CD14-positive monocyte (primary cell): ENCODE results near the gene CACTIN. TPM values are rescaled to one million over a fixed set of nuclear protein-coding genes. Genes with fewer than 3 reads are reported as not detected.
A peak's percentile ranks its signal among the peaks of the same experiment; 100 is the strongest.

Source experiments
- DNase-seq, 3 donors: peaks; one replicate each; pipeline ENCODE4 v3.0.0-alpha.2; 2011 to 2022
- H2AFZ ChIP-seq: 2 replicates; pipeline ENCODE4 v1.6.0; 2012; ENCODE audit warnings: mild to moderate bottlenecking, low read depth, low read length, inconsistent platforms; ENCODE audit not compliant: insufficient read depth, poor library complexity, severe bottlenecking
- H3K27ac ChIP-seq, 2 donors: 1 replicate in 1 of 2; 2 replicates in 1 of 2; pipeline ENCODE4 v1.5.1; 2012 to 2013; ENCODE audit warnings: low read length in 2 of 2, control low read depth in 1 of 2, inconsistent platforms in 1 of 2, low read depth in 1 of 2, mild to moderate bottlenecking in 1 of 2
- H3K27me3 ChIP-seq, 2 donors: one replicate each; pipeline versions ENCODE4 v1.6.0 to v1.6.1; 2011 to 2013; ENCODE audit warnings: low read length in 2 of 2; ENCODE audit not compliant: control insufficient read depth in 2 of 2, insufficient read depth in 2 of 2
- H3K36me3 ChIP-seq, 2 donors: replicated peaks in 1 of 2; 1 replicate in 1 of 2; 2 replicates in 1 of 2; pipeline versions ENCODE4 v1.5.1 to v1.6.1; 2012 to 2013; ENCODE audit warnings: low read length in 2 of 2, control low read depth in 1 of 2, inconsistent platforms in 1 of 2, mild to moderate bottlenecking in 1 of 2; ENCODE audit not compliant: insufficient read depth in 2 of 2, control insufficient read depth in 1 of 2
- H3K4me1 ChIP-seq, 2 donors: 1 replicate in 1 of 2; 2 replicates in 1 of 2; pipeline versions ENCODE4 v1.5.1 to v1.6.1; 2012 to 2013; ENCODE audit warnings: low read length in 2 of 2, control low read depth in 1 of 2, inconsistent platforms in 1 of 2, mild to moderate bottlenecking in 1 of 2, moderate library complexity in 1 of 2; ENCODE audit not compliant: insufficient read depth in 2 of 2, control insufficient read depth in 1 of 2
- H3K4me2 ChIP-seq: replicated peaks from 2 replicates; pipeline ENCODE3; 2012; ENCODE audit warnings: low read length, moderate library complexity, mild to moderate bottlenecking; ENCODE audit not compliant: poor library complexity, severe bottlenecking; ENCODE audit errors: extremely low read depth
- H3K4me3 ChIP-seq, 3 experiments: fragments of 200-600 bp in 1 of 3; sonication (generic) in 1 of 3; replicated peaks in 1 of 3; 1 replicate in 2 of 3; 2 replicates in 1 of 3; pipeline ENCODE4 v1.5.1; 2011 to 2013; ENCODE audit warnings: low read length in 3 of 3, mild to moderate bottlenecking in 3 of 3, control low read depth in 2 of 3, low read depth in 2 of 3, inconsistent platforms in 1 of 3, moderate library complexity in 1 of 3
- H3K79me2 ChIP-seq: 2 replicates; pipeline ENCODE4 v1.6.0; 2012; ENCODE audit warnings: mild to moderate bottlenecking, control low read depth, inconsistent platforms, low read length, moderate library complexity; ENCODE audit not compliant: insufficient read depth
- H3K9ac ChIP-seq: 2 replicates; pipeline ENCODE4 v1.6.0; 2017; ENCODE audit warnings: low read length, mild to moderate bottlenecking; ENCODE audit not compliant: insufficient read depth, poor library complexity, severe bottlenecking
- H3K9me3 ChIP-seq, 2 donors: replicated peaks in 1 of 2; 1 replicate in 1 of 2; 2 replicates in 1 of 2; pipeline versions ENCODE4 v1.5.1 to v1.6.1; 2012 to 2013; ENCODE audit warnings: low read length in 2 of 2, control low read depth in 1 of 2; ENCODE audit not compliant: control insufficient read depth in 1 of 2, insufficient read depth in 1 of 2
- H4K20me1 ChIP-seq: 2 replicates; pipeline ENCODE4 v1.6.0; 2012; ENCODE audit warnings: mild to moderate bottlenecking, low read length, control low read depth, moderate library complexity; ENCODE audit not compliant: insufficient read depth
- H3K27ac Mint-ChIP-seq, 7 donors: one replicate each; pipeline ENCODE4 v1.8.0; 2020; ENCODE audit warnings: mild to moderate bottlenecking in 7 of 7, mixed read lengths in 7 of 7, moderate library complexity in 6 of 7, inconsistent platforms in 2 of 7
- H3K27me3 Mint-ChIP-seq, 3 donors: one replicate each; pipeline ENCODE4 v1.8.0; 2021 to 2022; ENCODE audit warnings: low read depth in 3 of 3, mild to moderate bottlenecking in 3 of 3, mixed read lengths in 3 of 3, moderate library complexity in 3 of 3, inconsistent platforms in 1 of 3
- H3K36me3 Mint-ChIP-seq, 2 donors: one replicate each; pipeline ENCODE4 v1.8.0; 2020; ENCODE audit warnings: mixed read lengths in 2 of 2, inconsistent platforms in 1 of 2, mild to moderate bottlenecking in 1 of 2
- H3K4me1 Mint-ChIP-seq: one replicate; pipeline ENCODE4 v1.8.0; 2020; ENCODE audit warnings: mild to moderate bottlenecking, mixed read lengths
- H3K4me3 Mint-ChIP-seq, 2 donors: one replicate each; pipeline ENCODE4 v1.8.0; 2020; ENCODE audit warnings: mild to moderate bottlenecking in 2 of 2, mixed read lengths in 2 of 2, moderate library complexity in 1 of 2
- H3K9me3 Mint-ChIP-seq, 7 donors: one replicate each; pipeline ENCODE4 v1.8.0; 2020 to 2022; ENCODE audit warnings: mixed read lengths in 7 of 7, mild to moderate bottlenecking in 6 of 7, moderate library complexity in 6 of 7, inconsistent platforms in 2 of 7
- CTCF ChIP-seq: fragments of 200-600 bp; IDR thresholded peaks from one replicate; pipeline ENCODE4 v1.8.0; 2022; ENCODE audit warnings: antibody characterized with exemption, mild to moderate bottlenecking
- WGBS: methylation state at CpG from one replicate; pipeline ENCODE4 v1.1.5; 2013; ENCODE audit warnings: missing lambda C conversion rate; ENCODE audit not compliant: insufficient coverage; 5-methylcytosine and 5-hydroxymethylcytosine counted together
- intact Hi-C, 2 donors: fragments of 100-400 bp; cut with micrococcal nuclease; formaldehyde crosslinking; loops; one replicate each; pipeline versions ENCODE4 v1.15.0 to v1.15.1; 2023
- polyA plus RNA-seq, 3 donors: library from polyadenylated mRNA; depleted of rRNA in 1 of 3; unstranded in 2 of 3; stranded (reverse) in 1 of 3; fragments of 300-500 nt in 2 of 3; fragments of >200 nt in 1 of 3; fragmentation: Illumina TruSeq in 2 of 3; gene quantifications; 1 replicate in 2 of 3; 2 replicates in 1 of 3; pipeline ENCODE4 v1.2.3, GENCODE V29; 2012 to 2021

Gene CACTIN
- polyA plus RNA-seq, 3 donors, result 2.5 to 19.4 (median 3.0) TPM

- Mint-ChIP-seq H3K27me3 (peaks cover 8 to 17% (median 12%) of the 10 kb centered on the region in 3 donors), H3K9me3 (peaks cover 5 to 18% (median 11%) of the 10 kb centered on the region in 7 donors), H3K4me3 (no peak overlapping the region), H3K27ac (peak overlapping the region in 1 of 7 donors; percentile 64), H3K4me1 (no peaks in the 10 kb centered on the region), H3K36me3 (no peaks in the 10 kb centered on the region)
- 95% methylated on average over 7 of the region's 8 CpGs for WGBS
- H2AFZ ChIP-seq, result no peak overlapping the region
- no peak for TF ChIP-seq CTCF
- no peaks in the 10 kb centered on the region for H3K36me3 ChIP-seq
- no peaks in the 10 kb centered on the region for H3K79me2 ChIP-seq
- no peaks in the 10 kb centered on the region for H4K20me1 ChIP-seq
- no peak for DNase-seq
- intact Hi-C loops, result no loop called here
- H3K4me1 ChIP-seq, result peaks cover 0 to under 1% of the 10 kb centered on the region in 2 donors
- H3K9ac ChIP-seq, result no peak overlapping the region
- no peak overlapping the region for H3K27ac ChIP-seq
- no peak overlapping the region for H3K4me3 ChIP-seq
- peaks cover 5 to 12% of the 10 kb centered on the region in 2 donors for H3K9me3 ChIP-seq
- H3K4me2 ChIP-seq, result no peak overlapping the region
- peaks cover 0 to 4% of the 10 kb centered on the region in 2 donors for H3K27me3 ChIP-seq
Measured at GRCh38 chr19:3590991-3591659, 35.5 kb downstream of the CACTIN start.

- intact Hi-C loops, result no loop called here
Measured at GRCh38 chr19:3589949-3590348, 36.6 kb downstream of the CACTIN start.

More at GRCh38 chr19:3589949-3590348, 36.6 kb downstream of the CACTIN start:
- peaks cover 5 to 12% of the 10 kb centered on the region in 2 donors for H3K9me3 ChIP-seq
- no peaks in the 10 kb centered on the region for H3K79me2 ChIP-seq
- no peak overlapping the region for H3K9ac ChIP-seq
- WGBS, result 98% methylated on average over 20 of the region's 22 CpGs
- Mint-ChIP-seq H3K36me3 (no peaks in the 10 kb centered on the region), H3K4me3 (no peak overlapping the region), H3K4me1 (no peaks in the 10 kb centered on the region), H3K27me3 (peaks cover 13 to 24% (median 22%) of the 10 kb centered on the region in 3 donors), H3K9me3 (peaks cover 5 to 19% (median 11%) of the 10 kb centered on the region in 7 donors), H3K27ac (no peak overlapping the region)
- H4K20me1 ChIP-seq, result no peaks in the 10 kb centered on the region
- no peak overlapping the region for H3K27ac ChIP-seq
- H3K4me3 ChIP-seq, result no peak overlapping the region
- DNase-seq, result no peak
- H2AFZ ChIP-seq, result no peak overlapping the region
- H3K27me3 ChIP-seq, result peaks cover 5 to 14% of the 10 kb centered on the region in 2 donors
- peaks cover 5 to 11% of the 10 kb centered on the region in 2 donors for H3K4me1 ChIP-seq
- TF ChIP-seq CTCF, result no peak
- no peak overlapping the region for H3K4me2 ChIP-seq
- no peaks in the 10 kb centered on the region for H3K36me3 ChIP-seq
